Measurements from ENCODE around the gene STAM2. TPM values are rescaled to one million over a fixed set of nuclear protein-coding genes. Genes with fewer than 3 reads are reported as not detected.

Gene STAM2
- total RNA-seq, 1 experiment from 2014 or later = 21.0 TPM

DNA sequence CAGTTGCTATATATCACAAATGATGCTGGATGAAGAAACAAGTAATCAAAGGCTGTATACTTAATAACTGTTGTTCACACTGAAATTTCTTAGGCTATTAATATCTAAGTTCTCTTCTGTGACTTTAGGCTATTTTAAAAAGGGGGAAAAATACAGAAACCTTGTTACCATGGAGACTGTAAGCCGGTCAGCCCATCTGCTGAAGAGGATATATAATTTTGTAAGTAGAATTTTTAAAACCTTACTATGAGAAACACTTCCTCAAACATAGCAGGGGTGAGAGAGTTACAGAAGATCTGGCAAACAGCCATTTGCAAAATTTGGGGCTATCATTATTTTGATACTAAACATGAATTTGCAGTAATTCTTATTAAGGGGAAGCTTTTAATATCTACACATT, 104.5 kb downstream of the STAM2 start:
- DNase-seq = no peak
- Histone ChIP-seq H3K27me3 (ENCODE audit: low read length) (peaks cover 3% of the 10 kb centered on the region; the same call in 1 of the 2 replicates), H3K27ac (ENCODE audit: low read length) (no peak overlapping the region), H3K79me2 (ENCODE audit: low read length) (no peaks in the 10 kb centered on the region), H3K36me3 (ENCODE audit: low read depth, low read length) (no peaks in the 10 kb centered on the region), H2AFZ (ENCODE audit: low read length) (no peak overlapping the region), H4K20me1 (ENCODE audit: low read length) (no peaks in the 10 kb centered on the region), H3K4me3 (ENCODE audit: low read length) (no peak overlapping the region), H3K9ac (ENCODE audit: low read length) (no peak overlapping the region), H3F3A (ENCODE audit: low read length, unreplicated experiment) (no peaks in the 10 kb centered on the region), H3K9me2 (replicated peaks; ENCODE audit: low read length) (no peaks in the 10 kb centered on the region), H3K4me1 (ENCODE audit: insufficient read depth, low read length) (no peaks in the 10 kb centered on the region), H3K4me2 (ENCODE audit: low read length) (no peak overlapping the region), H3K9me3 (ENCODE audit: low read length) (no peaks in the 10 kb centered on the region)
- ChIA-PET CTCF (no interaction called here), POLR2A (ENCODE audit: unreplicated experiment) (no interaction called here)
- intact Hi-C loops (cut with micrococcal nuclease) = no loop called here
- TF ChIP-seq EZH2phosphoT487 (IDR thresholded peaks at IDR 0.05; ENCODE audit: borderline replicate concordance, low read length) (no peak), EZH2 (IDR thresholded peaks at IDR 0.05; ENCODE audit: low read length, unreplicated experiment) (no peak), CTCF (conservative IDR thresholded peaks at IDR 0.05; ENCODE audit: low read depth, low read length) (no peak)
- ATAC-seq = no peak
- BruUV-seq (replicated peaks) = no TSS peak

DNA sequence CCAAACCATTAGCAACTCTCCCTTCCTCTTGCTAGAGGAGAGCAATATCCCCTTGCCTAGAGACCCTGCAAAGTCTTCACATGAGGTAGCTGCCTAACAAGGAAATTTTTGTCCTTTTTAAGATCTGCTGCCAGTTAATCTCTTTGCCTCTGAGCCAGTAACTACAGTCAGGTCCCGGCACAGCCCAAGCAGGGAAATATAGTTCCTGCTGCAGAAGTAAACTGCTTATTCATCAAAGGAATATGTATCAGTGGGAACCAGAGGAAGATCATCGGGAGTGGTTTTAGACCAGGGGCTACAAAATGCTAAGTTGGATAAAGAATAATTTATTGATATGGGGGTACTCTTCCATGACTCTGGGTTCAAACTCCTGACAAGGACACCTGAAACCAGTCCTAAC, 107.3 kb downstream of the STAM2 start:
- ATAC-seq (no peak), DNase-seq (no peak)
- Histone ChIP-seq H3K36me3 (ENCODE audit: low read depth, low read length) (no peaks in the 10 kb centered on the region), H3K4me3 (ENCODE audit: low read length) (no peak overlapping the region), H3K9ac (ENCODE audit: low read length) (no peak overlapping the region), H3K9me2 (replicated peaks; ENCODE audit: low read length) (no peaks in the 10 kb centered on the region), H3F3A (ENCODE audit: low read length, unreplicated experiment) (no peaks in the 10 kb centered on the region), H3K4me2 (ENCODE audit: low read length) (no peak overlapping the region), H4K20me1 (ENCODE audit: low read length) (no peaks in the 10 kb centered on the region), H3K27ac (ENCODE audit: low read length) (no peak overlapping the region), H2AFZ (ENCODE audit: low read length) (no peak overlapping the region), H3K9me3 (ENCODE audit: low read length) (no peaks in the 10 kb centered on the region), H3K27me3 (ENCODE audit: low read length) (peaks cover 11% of the 10 kb centered on the region), H3K79me2 (ENCODE audit: low read length) (no peaks in the 10 kb centered on the region), H3K4me1 (ENCODE audit: insufficient read depth, low read length) (no peaks in the 10 kb centered on the region)
- TF ChIP-seq EZH2phosphoT487 (IDR thresholded peaks at IDR 0.05; ENCODE audit: borderline replicate concordance, low read length) (no peak), EZH2 (IDR thresholded peaks at IDR 0.05; ENCODE audit: low read length, unreplicated experiment) (no peak), CTCF (conservative IDR thresholded peaks at IDR 0.05; ENCODE audit: low read depth, low read length) (no peak)
- ChIA-PET POLR2A (ENCODE audit: unreplicated experiment) (no interaction called here), CTCF (no interaction called here)
- intact Hi-C loops (cut with micrococcal nuclease) = no loop called here
- no TSS peak for BruUV-seq (replicated peaks)

DNA sequence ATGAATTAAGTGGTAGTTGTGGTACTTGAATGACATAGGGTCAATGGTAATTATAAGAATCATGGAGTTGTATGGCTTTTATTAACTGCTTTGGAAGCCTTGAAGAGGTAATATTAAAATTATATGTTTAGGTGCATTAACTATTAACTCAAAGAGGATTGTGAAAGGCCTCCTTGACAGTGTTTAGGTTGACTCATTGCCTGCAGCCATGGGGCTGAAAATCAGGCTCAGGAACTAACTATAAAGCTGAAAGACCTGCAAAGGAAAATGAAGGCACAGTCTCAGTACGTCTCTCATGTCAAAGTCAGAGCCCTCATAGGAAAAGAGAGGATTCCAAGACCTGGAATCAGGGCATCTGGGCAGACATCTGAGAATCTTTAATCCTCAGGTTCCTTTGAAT, 107.7 kb downstream of the STAM2 start:
- no peak for TF ChIP-seq CTCF (conservative IDR thresholded peaks at IDR 0.05; ENCODE audit: low read depth, low read length)
- TF ChIP-seq EZH2phosphoT487 (IDR thresholded peaks at IDR 0.05; ENCODE audit: borderline replicate concordance, low read length) = no peak
- no peak for TF ChIP-seq EZH2 (IDR thresholded peaks at IDR 0.05; ENCODE audit: low read length, unreplicated experiment)
- Histone ChIP-seq H3K4me3 (ENCODE audit: low read length) (no peak overlapping the region), H3K9me3 (ENCODE audit: low read length) (no peaks in the 10 kb centered on the region), H3K4me1 (ENCODE audit: insufficient read depth, low read length) (no peaks in the 10 kb centered on the region), H3K79me2 (ENCODE audit: low read length) (no peaks in the 10 kb centered on the region), H3K4me2 (ENCODE audit: low read length) (no peak overlapping the region), H3K9ac (ENCODE audit: low read length) (no peak overlapping the region), H4K20me1 (ENCODE audit: low read length) (no peaks in the 10 kb centered on the region), H3K36me3 (ENCODE audit: low read depth, low read length) (no peaks in the 10 kb centered on the region), H3F3A (ENCODE audit: low read length, unreplicated experiment) (no peaks in the 10 kb centered on the region), H3K27me3 (ENCODE audit: low read length) (peaks cover 11% of the 10 kb centered on the region), H3K27ac (ENCODE audit: low read length) (no peak overlapping the region), H2AFZ (ENCODE audit: low read length) (no peak overlapping the region), H3K9me2 (replicated peaks; ENCODE audit: low read length) (no peaks in the 10 kb centered on the region)
- ChIA-PET POLR2A (ENCODE audit: unreplicated experiment) (no interaction called here), CTCF (no interaction called here)
- ATAC-seq (no peak), DNase-seq (no peak)
- intact Hi-C loops (cut with micrococcal nuclease) = no loop called here
- no TSS peak for BruUV-seq (replicated peaks)

Other genes starting within 250 kb of the STAM2 start
- not detected in 2 replicates for gene CACNB4, start 76.7 kb downstream of the STAM2 start, total RNA-seq (2014; rRNA removed)
- gene FMNL2, start 159.4 kb upstream of the STAM2 start, total RNA-seq (2014; rRNA removed) = 15.6 and 15.8 TPM in 2 replicates